Measurements from ENCODE around the gene GLT8D2.

- TF ChIP-seq POLR2AphosphoS5 (IDR thresholded peaks at IDR 0.05; ENCODE audit: low read depth) (0 out of 2 replicates have a peak, but pooled peaks have one; percentile 3), CTCF (conservative IDR thresholded peaks at IDR 0.05; ENCODE audit: low read depth in 2 of 2) (no peak), EZH2 (IDR thresholded peaks at IDR 0.05; ENCODE audit: low read depth, unreplicated experiment) (no peak), REST (IDR thresholded peaks at IDR 0.05; ENCODE audit: unreplicated experiment) (no peak), CREB1 (CRISPR knock-in tag; IDR thresholded peaks at IDR 0.05; ENCODE audit: low read depth) (no peak)
Observed at GRCh38 chr12:103964805-103965204, 85.2 kb downstream of the GLT8D2 start.
